HG02884 (cell line): ENCODE measurements around the gene RPEL1.
"Not testable (repeated sequence)": the region's sequence is repeated elsewhere in the genome, so short reads cannot be mapped to it uniquely, and the experiment has no call there.

ENCODE experiments used
- ATAC-seq: cut with Tn5 transposase; IDR thresholded peaks from one replicate; pipeline ENCODE4 v1.9.1; 2021; ENCODE audit warnings: mild to moderate bottlenecking, moderate library complexity; ENCODE audit not compliant: unreplicated experiment

RPEL1 gene

DNA sequence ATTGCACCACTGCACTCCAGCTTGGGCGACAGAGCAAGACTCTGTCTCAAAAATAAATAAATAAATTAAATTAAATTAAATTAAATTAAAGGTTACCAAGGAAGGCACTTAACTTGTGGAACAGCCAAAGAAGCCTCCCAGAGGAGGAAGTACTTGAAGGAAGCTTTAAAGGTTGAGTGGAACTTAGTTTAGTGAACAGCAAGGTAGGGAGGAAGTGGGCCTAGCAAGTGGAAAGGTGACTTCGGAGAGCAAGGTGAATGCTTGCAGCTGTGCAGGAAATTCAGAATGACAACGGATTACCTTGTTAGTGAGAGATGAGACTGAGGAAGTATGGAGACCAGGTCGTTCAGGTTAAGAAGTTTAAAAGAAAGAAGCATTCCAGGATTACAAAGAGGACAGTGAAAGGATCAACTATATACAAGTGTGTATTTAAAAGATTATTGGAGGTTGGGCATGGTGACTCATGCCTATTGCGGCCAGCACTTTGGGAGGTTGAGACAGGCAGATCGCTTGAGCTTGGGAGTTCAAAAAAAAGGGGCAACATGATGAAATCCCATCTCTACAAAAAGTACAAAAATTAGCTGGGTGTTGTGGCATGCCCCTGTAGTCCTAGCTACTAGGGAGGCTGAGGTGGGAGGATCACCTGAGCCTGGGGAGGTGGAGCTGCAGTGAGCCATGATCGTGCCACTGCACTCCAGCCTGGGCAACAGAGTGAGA lies 12.8 kb upstream of the RPEL1 start:
- ATAC-seq: no peak

DNA sequence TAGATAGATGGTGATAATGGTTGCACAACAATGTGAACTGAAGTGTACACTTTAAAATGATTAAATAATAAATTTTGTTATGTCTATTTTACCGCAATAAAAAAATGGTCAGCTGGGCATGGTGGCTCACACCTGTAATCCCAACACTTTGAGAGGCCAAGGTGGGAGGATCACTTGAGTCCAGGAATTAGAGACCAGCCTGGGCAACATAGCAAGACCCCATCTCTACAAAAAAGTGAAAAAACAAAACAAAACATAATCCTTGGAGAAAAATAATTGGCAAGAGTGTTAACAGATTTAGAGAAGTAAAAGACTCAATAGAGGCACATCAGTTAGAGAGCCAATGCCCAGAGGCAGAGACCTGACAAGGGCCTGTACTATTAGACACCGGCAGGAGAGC lies 9.9 kb upstream of the RPEL1 start:
- no peak for ATAC-seq

DNA sequence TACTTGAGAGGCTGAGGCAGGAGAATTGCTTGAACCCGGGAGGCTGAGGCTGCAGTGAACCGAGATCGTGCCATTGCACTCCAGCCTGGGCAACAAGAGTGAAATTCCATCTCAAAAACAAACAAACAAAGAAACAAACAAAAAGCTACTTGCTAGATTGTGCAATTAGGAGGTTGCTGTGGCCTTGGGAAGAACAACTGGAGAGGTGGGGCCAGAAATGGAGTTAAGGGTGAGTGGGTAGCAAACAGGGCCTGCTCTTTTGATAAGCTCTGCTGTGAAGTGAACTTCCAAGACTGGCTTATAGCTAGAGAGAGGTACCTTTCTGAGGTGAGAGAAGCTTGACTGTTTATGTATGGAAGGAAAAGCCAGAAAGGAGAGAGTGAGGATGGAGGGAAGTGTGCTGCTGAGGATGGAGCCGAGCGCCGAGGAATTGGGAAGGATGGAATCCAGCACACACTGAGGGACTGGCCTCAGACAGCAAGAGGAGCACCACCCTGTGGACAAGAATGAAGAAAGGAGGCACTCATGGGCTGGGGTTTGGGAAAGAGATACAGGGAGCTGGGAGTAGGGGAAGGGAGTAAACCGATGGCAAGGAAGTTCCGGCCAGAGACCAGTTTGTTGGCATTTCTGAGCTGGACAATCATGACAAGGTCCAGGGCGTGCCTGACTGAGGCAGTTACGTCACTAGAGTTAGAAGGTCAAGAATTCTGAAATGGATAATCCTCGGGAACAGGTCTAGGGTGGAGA lies 7.0 kb upstream of the RPEL1 start:
- no peak for ATAC-seq

DNA sequence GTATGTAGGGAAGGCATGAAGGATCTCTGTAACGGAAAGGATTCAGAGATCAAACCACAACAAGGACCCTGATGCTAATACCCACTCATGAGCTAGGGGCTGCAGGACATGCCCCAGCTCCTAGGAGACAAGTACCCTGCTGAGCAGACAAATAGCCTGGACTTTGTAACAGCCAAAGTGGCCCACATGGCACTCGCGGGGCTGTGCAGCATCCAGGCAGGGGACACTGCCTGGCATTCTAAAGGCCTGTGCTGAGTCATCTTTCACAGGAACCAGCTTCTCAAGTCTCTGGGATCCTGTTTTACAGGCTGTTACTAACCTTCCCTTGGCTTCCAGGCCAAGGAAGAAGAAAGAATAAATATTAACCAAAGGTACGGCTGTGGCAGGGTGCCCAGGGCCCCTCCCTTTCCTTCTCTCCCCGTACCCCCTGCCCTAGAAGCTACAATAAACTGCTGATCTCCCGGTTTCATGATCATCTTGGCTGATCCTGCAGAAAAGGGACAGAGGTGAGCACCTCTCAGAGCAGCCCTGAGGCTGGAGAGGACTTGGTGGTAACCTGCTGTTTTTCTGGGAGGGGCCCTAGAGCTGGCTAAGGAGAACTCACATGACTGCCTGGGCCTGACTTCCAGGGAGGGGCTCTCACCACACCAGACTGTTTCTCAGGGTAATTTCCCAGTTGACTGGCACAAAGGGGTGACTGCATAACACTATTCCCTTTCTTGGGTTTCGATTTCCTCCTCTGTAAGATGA lies 4.2 kb upstream of the RPEL1 start:
- no peak for ATAC-seq

DNA sequence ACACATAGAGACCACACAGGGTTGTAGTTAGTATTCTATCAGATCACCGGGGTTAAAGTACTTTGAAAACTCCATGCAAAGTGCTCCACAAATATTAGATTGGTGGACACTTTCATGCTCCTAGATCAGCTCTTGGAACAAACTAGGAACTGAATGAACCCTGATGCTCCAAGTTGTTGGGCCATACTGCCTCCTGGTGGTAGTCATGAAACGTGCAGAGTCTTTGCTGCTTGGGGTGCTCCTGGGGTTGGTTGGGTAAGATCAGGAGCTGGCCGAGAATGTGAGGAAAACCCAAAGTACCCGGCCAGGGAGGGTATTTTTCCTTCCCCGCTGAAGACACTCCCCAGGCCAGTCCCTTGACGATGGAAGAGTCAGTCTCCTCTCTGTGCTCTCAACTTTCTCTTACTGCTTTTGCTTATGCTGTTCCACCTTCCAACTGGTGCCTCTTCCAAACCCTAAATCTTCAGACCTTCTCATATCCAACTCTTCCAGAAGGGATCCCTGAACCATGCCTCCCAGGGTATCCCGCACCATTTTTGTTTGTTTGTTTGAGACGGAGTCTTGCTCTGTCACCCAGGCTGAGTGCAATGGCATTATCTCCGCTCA lies 918 bp upstream of the RPEL1 start:
- ATAC-seq: no peak

DNA sequence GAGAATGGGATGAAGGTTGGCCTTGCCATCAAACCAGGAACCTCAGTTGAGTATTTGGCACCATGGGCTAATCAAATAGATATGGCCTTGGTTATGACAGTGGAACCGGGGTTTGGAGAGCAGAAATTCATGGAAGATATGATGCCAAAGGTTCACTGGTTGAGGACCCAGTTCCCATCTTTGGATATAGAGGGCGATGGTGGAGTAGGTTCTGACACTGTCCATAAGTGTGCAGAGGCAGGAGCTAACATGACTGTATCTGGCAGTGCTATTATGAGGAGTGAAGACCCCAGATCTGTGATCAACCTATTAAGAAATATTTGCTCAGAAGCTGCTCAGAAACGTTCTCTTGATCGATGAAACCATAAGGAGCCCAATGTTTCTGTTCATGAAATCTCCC lies 637 bp downstream of the RPEL1 start:
- ATAC-seq: no peak

DNA sequence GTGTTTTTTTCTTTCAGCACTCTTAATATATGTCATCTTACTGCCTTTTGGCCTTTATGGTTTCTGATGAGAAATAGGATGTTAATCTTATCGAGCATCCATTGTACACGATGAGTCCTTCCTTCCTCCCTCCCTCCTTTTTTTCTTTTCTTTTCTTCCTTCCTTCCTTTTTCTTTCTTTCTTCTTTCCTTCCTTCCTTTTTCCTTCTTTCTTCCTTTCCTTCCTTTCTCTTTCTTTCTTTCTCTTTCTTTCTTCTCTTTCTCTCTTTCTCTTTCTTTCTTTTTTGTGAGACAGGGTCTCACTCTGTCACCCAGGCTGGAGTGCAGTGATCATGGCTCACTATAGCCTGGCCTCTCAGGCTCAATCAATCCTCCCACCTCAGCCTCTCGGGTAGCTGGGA lies 8.4 kb downstream of the RPEL1 start:
- no peak for ATAC-seq

DNA sequence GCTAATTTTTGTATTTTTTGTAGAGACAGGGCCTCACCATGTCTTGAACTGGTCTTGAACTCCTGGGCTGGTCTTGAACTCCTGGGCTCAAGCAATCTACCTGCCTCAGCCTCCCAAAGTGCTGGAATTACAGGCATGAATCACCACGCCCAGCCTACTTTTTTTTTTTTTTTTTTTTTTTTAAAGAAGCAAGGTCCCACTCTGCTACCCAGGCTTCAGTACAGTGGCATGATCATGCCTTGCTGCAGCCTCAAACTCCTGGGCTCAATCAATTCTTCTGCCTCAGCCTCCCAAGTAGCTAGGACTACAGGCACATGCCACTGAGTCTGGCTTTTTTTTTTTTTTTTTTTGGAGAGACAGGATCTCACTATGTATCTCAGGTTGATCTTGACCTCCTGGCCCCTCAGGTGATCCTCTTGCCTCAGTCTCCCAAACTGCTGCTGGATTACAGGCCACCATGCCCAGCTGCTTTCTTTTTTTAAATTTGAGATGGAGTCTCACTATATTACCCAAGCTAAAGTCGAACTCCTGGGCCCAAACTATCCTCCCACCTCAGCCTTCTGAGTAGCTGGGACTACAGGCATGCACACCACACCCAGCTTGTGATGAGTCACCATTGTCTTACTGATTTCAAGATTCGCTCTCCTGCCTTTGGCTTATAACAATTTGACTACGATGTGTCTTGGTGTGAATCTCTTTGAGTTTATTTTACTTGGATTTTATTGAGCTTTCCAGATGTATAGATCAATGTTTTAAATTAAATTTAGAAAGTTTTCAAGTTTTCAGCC lies 9.0 kb downstream of the RPEL1 start:
- no peak for ATAC-seq

DNA sequence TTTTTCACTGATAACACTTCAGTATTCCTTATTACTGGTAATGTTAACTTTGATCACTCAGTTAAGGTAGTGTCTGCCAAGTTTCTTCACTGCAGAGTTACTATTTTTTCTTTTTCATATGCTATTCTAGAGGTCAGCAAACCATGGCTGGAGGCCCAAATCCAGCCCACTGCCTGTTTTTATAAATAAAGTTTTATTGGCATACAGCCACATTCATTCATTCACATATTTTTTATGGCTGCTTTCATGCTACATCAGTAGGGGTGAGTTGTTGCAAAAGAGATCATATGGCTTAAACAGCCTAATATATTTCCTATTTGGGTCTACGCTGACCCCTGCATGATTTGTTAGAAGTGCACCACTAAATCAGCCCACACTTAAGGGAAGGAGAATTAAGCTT lies 10.9 kb downstream of the RPEL1 start:
- ATAC-seq: no peak

DNA sequence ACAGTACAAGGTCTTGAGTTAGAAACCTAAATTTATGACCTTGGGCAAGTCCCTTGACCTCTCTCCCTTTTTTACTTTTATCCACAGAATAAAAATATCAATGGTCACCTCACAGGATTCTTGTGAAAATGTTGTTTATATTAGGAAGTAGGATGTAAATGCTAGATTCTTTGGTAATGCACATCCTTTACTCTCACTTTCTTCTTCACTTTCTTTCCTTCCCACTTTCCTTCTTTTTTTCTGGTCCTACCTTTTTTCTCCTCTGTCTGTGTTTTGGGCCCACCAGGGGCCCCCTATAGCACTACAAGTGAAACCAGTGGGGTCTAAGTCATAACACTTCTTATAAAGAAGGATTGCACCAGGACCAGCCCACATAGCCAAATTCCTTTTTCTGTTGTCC lies 12.1 kb downstream of the RPEL1 start:
- ATAC-seq: no peak

DNA sequence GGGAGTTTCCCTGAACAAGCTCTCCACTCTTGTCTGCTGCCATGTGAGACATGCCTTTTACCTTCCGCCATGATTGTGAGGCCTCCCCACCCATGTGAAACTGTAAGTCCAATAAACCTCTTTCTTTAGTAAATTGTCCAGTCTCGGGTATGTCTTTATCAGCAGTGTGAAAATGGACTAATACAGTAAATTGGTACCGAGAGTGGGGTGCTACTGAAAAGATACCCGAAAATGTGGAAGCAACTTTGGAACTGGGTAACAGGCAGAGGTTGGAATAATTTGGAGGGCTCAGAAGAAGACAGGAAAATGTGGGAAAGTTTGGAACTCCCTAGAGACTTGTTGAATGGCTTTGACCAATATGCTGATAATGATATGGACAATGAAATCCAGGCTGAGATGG lies 13.2 kb downstream of the RPEL1 start:
- ATAC-seq: not testable (repeated sequence)

DNA sequence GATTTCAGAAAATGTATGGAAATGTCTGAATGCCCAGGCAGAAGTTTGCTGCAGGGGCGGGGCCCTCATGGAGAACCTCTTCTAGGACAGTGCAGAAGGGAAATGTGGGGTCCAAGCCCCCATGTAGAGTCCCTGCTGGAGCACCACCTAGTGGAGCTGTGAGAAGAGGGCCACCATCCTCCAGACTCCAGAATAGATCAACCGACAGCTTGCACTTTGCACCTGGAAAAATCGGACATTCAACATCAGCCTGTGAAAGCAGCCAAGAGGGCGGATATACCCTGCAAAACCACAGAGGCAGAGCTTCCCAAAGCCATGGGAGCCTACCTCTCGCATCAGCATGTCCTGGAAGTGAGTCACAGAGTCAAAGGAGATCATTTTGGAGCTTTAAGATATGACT lies 14.3 kb downstream of the RPEL1 start:
- ATAC-seq: no peak

DNA sequence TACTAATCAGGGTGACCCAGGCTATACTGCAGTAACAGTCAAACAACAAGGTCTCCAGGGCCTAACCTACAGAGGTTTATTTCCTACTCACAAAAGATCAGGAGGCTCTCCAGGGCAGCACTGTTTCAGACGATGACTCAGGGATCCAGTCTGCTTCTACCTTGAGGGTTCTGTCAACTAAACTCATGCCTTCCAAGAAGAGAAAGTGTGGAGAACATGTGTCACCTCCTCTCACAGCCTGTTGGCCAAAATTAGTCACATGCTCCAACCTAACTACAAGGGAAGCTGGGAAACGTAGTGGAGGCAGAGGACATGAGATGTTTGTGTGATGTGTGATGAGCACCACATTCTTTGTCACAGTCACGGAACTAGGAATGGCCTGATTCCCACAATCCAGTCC lies 16.5 kb downstream of the RPEL1 start:
- no peak for ATAC-seq

DNA sequence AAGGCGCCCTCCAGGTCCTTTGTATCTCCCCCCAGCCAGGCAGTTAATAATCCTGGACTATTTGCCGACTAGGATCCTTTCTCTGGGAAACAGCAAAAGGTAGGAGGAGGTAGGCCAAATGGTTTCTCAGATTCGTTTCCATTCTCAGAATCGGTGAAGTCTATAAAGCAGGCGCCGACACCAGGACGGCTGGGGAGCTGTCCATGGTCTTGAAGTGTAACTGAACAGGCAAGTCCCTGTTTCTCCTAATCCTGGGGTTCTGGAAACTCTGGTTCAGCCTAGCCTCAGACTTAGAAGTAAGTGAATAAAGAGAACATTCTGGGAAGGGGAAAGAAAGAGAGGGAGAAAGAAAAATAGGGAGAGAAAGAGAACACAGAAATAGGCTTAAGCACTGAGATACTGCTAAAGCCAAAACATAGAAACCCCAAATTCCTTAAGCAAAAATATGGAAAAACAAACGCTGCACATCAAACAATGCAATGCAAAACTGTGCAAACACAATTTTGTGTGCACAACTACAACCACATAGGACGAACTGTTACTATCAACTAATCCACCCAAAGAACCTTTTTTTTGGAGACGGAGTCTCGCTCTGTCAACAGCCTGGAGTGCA lies 20.1 kb downstream of the RPEL1 start:
- ATAC-seq: no peak

DNA sequence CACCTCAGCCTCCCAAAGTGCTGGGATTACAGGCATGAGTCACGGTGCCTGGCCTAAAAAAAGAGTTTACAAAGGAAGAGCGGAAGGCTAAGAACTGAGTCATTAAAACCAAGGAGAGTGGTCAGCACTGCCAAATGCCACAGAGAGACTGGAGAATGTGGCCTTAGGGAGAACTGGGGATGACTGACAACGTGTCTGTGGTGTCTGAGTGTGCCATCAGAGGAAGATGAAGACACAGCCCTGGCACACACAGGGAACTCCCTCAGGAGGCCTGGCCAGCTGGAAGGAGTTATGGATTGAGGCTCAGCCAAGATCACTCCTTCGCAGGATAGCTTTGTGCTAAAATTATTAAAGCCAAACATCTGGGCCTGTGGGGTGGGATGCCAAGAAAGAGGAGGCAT lies 27.4 kb downstream of the RPEL1 start:
- ATAC-seq: no peak

DNA sequence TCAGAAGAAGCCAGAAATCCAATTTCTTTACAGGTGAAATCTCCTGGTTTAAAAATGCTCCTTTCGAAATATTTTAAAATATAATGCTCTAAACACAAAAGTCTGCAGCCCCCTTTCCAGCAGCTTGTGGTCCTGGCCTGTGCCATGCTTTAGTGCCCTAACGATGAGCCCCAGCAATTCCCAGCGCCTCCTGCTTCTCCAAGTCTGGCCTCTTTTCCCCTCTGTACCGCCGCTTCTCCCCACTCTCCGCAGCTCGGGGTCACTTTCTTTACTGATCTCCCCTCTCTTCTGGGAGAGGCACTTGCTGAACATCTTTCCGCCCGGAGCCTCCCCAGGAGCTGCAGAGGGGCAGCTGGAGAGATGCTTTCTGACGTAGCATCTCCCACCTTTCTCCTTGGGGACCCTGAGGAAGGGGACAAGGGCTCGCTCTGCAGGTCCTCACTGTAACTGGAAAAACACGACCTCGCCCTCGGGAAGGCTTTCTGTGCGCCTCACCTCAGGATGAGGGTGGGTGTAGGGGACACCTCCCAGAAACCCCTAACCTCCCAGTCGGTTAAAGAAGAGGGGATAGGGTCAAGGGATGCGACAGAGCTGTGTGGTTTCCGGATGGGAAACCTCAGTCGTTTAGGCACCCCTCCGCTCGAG lies 30.7 kb downstream of the RPEL1 start:
- no peak for ATAC-seq

DNA sequence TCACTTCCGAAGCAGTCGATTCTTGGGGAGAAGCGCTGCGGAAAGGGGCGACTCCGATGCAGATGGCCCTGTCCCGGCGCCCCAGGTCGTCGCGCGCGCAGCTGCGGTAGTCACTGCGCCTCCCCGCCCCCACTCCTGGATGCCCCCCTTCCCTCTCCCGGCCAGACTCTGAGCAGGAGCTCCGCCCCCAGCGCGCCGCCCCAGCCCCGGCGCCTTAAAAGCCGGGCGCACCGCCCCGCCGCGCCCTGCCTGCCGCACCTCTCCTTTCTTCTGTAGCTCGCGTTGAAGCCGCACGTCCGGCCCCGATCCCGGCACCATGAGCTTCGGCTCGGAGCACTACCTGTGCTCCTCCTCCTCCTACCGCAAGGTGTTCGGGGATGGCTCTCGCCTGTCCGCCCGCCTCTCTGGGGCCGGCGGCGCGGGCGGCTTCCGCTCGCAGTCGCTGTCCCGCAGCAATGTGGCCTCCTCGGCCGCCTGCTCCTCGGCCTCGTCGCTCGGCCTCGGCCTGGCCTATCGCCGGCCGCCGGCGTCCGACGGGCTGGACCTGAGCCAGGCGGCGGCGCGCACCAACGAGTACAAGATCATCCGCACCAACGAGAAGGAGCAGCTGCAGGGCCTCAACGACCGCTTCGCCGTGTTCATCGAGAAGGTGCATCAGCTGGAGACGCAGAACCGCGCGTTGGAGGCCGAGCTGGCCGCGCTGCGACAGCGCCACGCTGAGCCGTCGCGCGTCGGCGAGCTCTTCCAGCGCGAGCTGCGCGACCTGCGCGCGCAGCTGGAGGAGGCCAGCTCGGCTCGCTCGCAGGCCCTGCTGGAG lies 31.4 kb downstream of the RPEL1 start, which contains the start of gene INA:
INA (plus strand) TSS at position 243 of the 817 bp plus-strand sequence; CDS start at position 317, 74 bp downstream.
- ATAC-seq: no peak

DNA sequence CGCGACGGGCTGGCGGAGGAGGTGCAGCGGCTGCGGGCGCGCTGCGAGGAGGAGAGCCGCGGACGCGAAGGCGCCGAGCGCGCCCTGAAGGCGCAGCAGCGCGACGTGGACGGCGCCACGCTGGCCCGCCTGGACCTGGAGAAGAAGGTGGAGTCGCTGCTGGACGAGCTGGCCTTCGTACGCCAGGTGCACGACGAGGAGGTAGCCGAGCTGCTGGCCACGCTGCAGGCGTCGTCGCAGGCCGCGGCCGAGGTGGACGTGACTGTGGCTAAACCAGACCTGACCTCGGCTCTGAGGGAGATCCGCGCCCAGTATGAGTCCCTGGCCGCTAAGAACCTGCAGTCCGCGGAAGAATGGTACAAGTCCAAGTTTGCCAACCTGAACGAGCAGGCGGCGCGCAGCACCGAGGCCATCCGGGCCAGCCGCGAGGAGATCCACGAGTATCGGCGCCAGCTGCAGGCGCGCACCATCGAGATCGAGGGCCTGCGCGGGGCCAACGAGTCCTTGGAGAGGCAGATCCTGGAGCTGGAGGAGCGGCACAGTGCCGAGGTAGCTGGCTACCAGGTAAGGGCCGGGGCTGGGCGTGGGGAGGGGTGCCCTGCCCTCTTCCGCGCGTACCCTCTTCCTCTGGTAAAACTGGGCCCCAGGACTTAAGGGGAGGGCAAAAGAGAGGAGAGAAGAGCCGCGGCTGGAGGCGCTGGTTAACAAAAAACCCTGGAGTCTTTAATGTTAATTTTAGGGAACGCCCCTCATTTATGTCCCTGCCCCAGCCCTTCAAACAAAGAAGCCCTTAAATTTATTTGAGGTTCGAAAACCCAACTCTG lies 32.2 kb downstream of the RPEL1 start:
- no peak for ATAC-seq
